ENCODE measurements around the gene FAT3. TPM values are rescaled to one million over a fixed set of nuclear protein-coding genes. Genes with fewer than 3 reads are reported as not detected.
A peak's percentile ranks its signal among the peaks of the same experiment; 100 is the strongest.

Gene FAT3
- total and polyA plus RNA-seq, 2 donors (not counting 1 experiment from before 2014, with no cell fraction given): 3.9 to 5.9 TPM

DNA sequence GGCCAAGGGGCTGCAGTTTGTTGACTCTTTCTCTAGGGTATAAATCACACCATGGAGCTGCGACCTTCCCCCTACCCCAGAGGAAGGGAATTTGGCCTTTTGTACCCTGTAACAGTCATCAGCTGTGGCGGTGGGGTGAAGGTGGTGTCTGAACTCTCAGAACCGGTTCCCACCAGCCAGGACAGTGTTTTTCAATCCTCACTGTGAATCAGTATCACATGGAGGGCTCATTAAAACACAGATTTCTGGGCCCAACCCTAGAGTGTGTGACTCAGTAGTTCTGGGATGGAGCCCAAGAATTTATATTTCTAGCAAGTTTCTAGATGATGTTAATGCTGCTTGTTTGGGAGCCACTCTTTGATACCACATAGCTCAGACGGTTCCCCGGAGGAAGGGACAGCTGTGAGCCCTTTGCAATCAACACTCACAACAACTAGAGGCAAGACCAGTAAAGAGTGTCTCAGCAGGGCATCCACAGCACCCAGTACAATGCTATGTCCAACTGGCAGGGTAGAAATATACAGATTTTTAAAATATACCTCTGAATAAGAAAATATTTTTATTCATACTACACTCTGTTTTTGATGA lies 43.9 kb upstream of the FAT3 start:
- Histone ChIP-seq H3K27ac (ENCODE audit: insufficient read depth, low read length) (peak overlapping the region; percentile 13), H2AFZ (ENCODE audit: low read length) (peak overlapping the region; percentile 47), H3K4me1 (ENCODE audit: control insufficient read depth, extremely low read depth, insufficient read depth, low read length) (peaks cover 3% of the 10 kb centered on the region), H3K27me3 (ENCODE audit: control insufficient read depth, insufficient read depth, low read length) (no peaks in the 10 kb centered on the region), H3K36me3 (ENCODE audit: control insufficient read depth, insufficient read depth, low read length) (no peaks in the 10 kb centered on the region), H3K9ac (ENCODE audit: insufficient read depth, low read length) (no peak overlapping the region), H4K20me1 (ENCODE audit: control insufficient read depth, extremely low read depth, insufficient read depth, low read length) (no peaks in the 10 kb centered on the region), H3K9me3 (ENCODE audit: control insufficient read depth, insufficient read depth, low read depth, low read length) (no peaks in the 10 kb centered on the region), H3K4me2 (ENCODE audit: extremely low read depth, insufficient read depth, low read length) (no peak overlapping the region), H3K4me3 (replicated peaks in 1 of 4; ENCODE audit: control extremely low read depth in 1 of 4, insufficient read depth in 1 of 4, low read depth in 3 of 4, low read length in 4 of 4) (no peak overlapping the region), H3K79me2 (ENCODE audit: control insufficient read depth, insufficient read depth, low read length) (no peaks in the 10 kb centered on the region)
- no peak for TF ChIP-seq EZH2 (IDR thresholded peaks at IDR 0.05; ENCODE audit: low read length, missing control alignments)
- TF ChIP-seq, protein P1, sequence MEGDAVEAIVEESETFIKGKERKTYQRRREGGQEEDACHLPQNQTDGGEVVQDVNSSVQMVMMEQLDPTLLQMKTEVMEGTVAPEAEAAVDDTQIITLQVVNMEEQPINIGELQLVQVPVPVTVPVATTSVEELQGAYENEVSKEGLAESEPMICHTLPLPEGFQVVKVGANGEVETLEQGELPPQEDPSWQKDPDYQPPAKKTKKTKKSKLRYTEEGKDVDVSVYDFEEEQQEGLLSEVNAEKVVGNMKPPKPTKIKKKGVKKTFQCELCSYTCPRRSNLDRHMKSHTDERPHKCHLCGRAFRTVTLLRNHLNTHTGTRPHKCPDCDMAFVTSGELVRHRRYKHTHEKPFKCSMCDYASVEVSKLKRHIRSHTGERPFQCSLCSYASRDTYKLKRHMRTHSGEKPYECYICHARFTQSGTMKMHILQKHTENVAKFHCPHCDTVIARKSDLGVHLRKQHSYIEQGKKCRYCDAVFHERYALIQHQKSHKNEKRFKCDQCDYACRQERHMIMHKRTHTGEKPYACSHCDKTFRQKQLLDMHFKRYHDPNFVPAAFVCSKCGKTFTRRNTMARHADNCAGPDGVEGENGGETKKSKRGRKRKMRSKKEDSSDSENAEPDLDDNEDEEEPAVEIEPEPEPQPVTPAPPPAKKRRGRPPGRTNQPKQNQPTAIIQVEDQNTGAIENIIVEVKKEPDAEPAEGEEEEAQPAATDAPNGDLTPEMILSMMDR (conservative IDR thresholded peaks at IDR 0.05 in 1 of 2, IDR thresholded peaks at IDR 0.05 in 1 of 2; ENCODE audit: low read depth in 1 of 2, low read length in 2 of 2): no peak
- DNase-seq (ENCODE audit: low read depth in 2 of 2): peak; percentile 84

DNA sequence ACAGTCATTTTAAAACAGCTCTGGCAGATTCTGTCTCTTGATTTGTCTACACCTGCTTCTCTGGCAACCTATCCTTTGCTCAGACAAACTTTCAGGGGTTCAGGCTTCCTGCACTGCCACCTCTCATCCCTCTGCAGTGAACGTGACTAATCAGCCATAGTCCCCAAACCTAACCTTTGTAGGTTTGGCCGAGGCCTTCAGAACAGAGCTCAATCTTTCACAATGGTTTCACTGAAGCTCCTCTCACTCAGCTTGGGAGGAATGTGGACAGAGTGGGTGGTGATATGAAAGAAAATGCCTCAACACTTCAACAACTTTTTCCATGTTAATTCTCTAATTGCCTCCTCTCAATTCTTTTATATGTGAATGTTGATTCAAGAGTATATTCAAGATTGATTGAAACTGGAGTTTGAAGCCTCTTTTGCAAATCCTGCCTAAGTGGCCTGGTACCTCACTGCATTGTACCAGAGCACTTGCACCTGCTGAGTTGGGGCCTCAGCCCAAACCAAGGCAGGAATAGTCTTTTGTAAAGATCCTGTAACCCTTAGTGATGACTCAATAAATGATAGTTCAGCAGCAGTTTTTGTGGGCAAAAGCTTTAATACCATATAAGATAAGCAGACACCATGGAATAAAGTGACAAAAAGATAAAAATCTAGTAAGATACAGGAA lies 33.9 kb upstream of the FAT3 start:
- Histone ChIP-seq H2AFZ (ENCODE audit: low read length) (no peak overlapping the region), H3K27ac (ENCODE audit: insufficient read depth, low read length) (no peak overlapping the region), H3K9ac (ENCODE audit: insufficient read depth, low read length) (no peak overlapping the region), H3K4me2 (ENCODE audit: extremely low read depth, insufficient read depth, low read length) (no peak overlapping the region), H3K36me3 (ENCODE audit: control insufficient read depth, insufficient read depth, low read length) (no peaks in the 10 kb centered on the region), H3K9me3 (ENCODE audit: control insufficient read depth, insufficient read depth, low read depth, low read length) (no peaks in the 10 kb centered on the region), H3K27me3 (ENCODE audit: control insufficient read depth, insufficient read depth, low read length) (no peaks in the 10 kb centered on the region), H4K20me1 (ENCODE audit: control insufficient read depth, extremely low read depth, insufficient read depth, low read length) (no peaks in the 10 kb centered on the region), H3K4me3 (replicated peaks in 1 of 4; ENCODE audit: control extremely low read depth in 1 of 4, insufficient read depth in 1 of 4, low read depth in 3 of 4, low read length in 4 of 4) (no peak overlapping the region), H3K79me2 (ENCODE audit: control insufficient read depth, insufficient read depth, low read length) (no peaks in the 10 kb centered on the region), H3K4me1 (ENCODE audit: control insufficient read depth, extremely low read depth, insufficient read depth, low read length) (no peaks in the 10 kb centered on the region)
- TF ChIP-seq EZH2 (IDR thresholded peaks at IDR 0.05; ENCODE audit: low read length, missing control alignments): no peak
- no peak for DNase-seq (ENCODE audit: low read depth in 2 of 2)

DNA sequence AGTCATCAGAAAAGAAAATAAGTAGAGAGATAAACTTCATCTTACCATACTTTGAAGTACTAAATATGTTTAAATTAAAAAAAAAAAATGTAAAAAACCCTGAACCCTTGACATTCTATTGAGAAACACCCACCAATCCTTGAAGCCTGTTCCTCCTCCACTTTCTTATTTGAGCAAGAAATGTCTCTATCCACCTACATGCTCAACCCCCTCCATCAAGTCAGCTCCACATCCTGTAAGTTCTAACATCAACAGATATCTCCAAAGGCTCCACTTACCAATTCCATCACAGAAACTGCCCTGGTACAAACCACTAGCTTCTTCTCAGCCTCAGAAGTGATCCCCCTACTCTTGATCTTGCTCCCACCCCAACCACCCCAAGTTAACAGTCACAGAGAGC lies 32.5 kb upstream of the FAT3 start:
- H3K27ac ChIP-seq (ENCODE audit: insufficient read depth, low read length): no peak overlapping the region
- H3K4me3 ChIP-seq (replicated peaks in 1 of 4; ENCODE audit: control extremely low read depth in 1 of 4, insufficient read depth in 1 of 4, low read depth in 3 of 4, low read length in 4 of 4): no peak overlapping the region
- no peaks in the 10 kb centered on the region for H3K27me3 ChIP-seq (ENCODE audit: control insufficient read depth, insufficient read depth, low read length)
- H4K20me1 ChIP-seq (ENCODE audit: control insufficient read depth, extremely low read depth, insufficient read depth, low read length): no peaks in the 10 kb centered on the region
- H3K9ac ChIP-seq (ENCODE audit: insufficient read depth, low read length): no peak overlapping the region
- H3K4me2 ChIP-seq (ENCODE audit: extremely low read depth, insufficient read depth, low read length): no peak overlapping the region
- no peaks in the 10 kb centered on the region for H3K9me3 ChIP-seq (ENCODE audit: control insufficient read depth, insufficient read depth, low read depth, low read length)
- no peak for DNase-seq (ENCODE audit: low read depth in 2 of 2)
- no peaks in the 10 kb centered on the region for H3K79me2 ChIP-seq (ENCODE audit: control insufficient read depth, insufficient read depth, low read length)
- TF ChIP-seq, protein P1 (conservative IDR thresholded peaks at IDR 0.05 in 1 of 2, IDR thresholded peaks at IDR 0.05 in 1 of 2; ENCODE audit: low read depth in 1 of 2, low read length in 2 of 2): no peak
- no peak for TF ChIP-seq EZH2 (IDR thresholded peaks at IDR 0.05; ENCODE audit: low read length, missing control alignments)
- H2AFZ ChIP-seq (ENCODE audit: low read length): no peak overlapping the region
- no peaks in the 10 kb centered on the region for H3K4me1 ChIP-seq (ENCODE audit: control insufficient read depth, extremely low read depth, insufficient read depth, low read length)
- no peaks in the 10 kb centered on the region for H3K36me3 ChIP-seq (ENCODE audit: control insufficient read depth, insufficient read depth, low read length)

All from fibroblast of lung (primary cell).